Fibroblast of skin of abdomen (primary cell): ENCODE measurements around the gene PRR7.

Experiments
- DNase-seq: peaks from one replicate; pipeline ENCODE4 v3.0.0-alpha.2; 2013

PRR7 gene

DNA sequence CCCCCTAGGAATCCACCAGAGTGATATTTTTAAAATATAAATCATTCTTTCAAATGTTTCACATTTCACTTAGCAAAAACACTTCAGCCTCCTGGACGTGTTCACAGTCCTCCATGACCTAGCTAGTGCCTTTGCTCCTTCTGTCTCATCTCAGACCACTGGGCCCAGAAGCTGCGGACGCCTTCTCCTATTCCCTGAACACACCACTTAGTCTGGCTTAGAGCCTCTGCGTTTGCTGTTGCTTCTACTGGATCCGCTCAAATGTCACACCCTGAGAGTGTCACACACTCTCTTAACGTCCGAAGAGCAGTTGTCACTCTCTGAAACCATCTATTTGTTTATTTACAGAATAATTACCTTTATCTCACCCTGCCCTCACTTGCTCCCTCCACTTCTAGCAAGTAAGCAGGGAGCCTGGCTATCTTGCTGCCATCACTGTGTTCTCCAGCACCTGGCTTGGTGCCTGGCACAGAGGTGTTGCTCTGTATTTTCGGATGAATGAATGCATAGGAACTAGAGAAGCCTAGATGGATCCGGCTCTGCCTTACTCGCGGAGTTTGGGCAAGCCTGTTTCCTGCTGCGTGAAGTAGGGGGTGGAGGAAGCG, 21.3 kb upstream of the PRR7 start:
- no peak for DNase-seq

DNA sequence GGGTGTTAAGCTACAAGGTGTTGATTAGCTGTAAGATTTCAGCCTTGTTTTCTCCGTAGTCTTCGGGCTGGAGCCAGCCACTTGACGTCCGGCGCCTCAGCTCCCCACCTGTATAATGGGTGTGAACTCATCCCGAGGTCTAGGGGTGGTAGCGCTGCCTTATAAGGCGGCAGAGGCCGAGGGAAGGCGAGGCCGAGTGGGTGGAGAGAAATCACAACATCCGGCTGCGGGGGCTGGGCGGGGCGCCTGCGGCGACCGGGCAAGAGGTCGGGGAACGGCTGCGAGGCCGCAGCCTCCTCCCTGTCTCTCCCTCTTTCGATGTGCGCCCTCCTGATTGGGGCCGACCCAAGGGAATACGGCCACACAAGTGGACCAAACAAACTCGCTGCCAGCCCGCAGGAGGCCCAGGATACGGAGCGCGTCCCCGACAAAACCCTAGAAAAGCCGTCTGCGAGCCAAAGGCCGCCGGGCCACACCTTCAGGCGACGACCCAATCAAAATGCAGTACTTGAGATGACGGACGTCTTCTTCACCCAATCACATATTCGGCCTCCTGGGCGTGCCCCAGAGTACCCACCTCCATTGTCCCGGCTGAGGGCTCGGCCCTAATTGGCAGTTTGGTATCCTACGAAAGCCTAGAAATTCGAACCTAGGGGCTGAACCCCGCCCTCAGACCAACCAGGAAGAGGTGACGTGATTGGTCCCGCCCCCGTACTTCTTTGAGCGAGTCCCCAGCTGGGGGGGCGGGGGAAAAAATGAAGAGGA, 20.6 kb upstream of the PRR7 start:
- DNase-seq: peak; percentile 100

DNA sequence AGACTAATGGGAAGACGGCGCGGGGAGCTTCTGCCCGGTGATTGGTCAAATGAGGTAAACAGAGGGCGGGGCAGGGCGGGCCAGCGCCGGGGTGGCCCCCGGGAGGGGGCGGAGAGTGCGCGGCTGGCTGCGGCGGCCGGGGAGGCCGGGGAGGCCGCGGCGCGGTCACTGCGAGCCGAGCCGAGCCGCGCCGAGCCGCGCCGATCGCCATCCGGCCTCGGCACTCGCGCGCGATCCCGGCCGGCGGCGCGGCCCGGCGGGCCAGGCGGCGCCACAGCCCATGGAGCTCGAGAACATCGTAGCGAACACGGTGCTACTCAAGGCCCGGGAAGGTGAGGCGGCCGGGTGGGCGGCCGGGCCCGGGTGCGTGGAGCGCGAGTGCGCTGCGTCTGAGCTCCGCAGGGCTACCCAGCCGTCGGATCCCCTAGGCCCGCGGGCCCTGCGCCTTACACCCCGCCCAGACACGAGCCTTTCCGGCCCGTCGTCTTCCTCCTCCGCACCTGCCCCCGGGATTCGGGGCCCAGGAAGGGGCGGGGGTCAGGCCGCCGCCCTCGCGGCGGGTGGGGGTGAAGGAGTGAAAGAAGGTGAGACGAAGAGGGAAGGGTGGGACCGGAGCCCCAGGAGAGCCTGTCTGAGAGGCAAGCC, 19.9 kb upstream of the PRR7 start, which contains the start of gene GRK6:
GRK6 (plus strand) TSS at position 111 of the 645 bp plus-strand sequence; CDS start at position 281, 170 bp downstream.
- DNase-seq: no peak

DNA sequence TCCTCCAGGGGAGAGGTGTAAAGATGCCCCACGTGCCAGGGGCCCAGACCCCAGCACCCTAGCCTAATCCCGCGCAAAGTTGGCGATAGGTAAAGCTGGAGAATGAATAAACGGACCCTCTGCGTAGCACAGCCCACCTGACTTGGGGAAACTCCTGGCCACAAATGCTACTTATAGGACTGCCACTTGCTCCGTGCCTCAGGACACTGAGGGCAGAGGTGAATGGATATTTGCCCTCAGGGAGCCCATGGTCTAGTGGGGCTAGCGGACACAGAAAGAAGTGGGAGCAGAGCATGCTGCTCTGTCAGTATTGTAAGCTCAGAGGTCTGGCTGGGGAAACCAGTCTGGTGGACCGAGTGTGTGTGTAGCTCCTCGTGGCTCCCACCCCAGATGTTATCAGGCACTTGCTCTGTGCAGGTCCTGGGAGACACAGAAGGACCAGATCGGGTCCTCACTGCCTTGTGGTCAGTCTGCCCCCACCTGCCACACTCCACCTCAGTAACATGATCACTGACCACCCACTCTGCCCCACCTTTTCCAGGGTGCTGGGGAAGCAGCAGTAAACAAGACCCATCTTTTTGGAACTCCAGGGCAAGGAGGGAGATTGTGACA, 19.3 kb upstream of the PRR7 start:
- DNase-seq: no peak

DNA sequence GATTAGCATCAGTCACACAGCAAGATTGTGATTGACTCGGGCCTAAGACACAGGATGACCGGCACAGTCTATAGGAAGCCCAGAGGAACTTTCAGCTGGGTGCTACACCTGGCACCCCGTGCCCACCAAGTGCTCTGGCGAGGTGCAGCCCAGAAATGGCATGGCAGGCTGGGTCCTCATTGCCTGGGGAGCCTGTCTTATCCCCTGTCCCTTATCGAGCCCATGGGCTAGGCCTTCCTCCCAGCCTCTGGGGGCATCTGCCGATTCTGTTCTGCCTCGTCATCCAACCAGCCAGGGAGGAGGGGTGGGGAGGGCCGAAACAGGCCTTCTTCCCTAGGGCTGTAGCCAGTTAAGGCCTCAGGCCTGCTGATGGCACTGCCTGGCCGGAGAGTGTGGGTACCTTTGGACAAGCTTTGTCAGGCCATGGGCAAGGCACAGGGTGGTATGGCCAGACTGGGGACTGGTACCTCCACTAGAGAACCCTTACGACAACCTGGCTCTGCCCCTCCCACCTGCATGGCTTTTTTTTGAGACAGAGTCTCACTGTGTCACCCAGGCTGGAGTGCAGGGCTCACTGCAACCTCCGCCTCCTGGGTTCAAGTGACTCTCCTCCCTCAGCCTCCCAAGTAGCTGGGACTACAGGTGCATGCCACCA, 18.6 kb upstream of the PRR7 start:
- DNase-seq: no peak

DNA sequence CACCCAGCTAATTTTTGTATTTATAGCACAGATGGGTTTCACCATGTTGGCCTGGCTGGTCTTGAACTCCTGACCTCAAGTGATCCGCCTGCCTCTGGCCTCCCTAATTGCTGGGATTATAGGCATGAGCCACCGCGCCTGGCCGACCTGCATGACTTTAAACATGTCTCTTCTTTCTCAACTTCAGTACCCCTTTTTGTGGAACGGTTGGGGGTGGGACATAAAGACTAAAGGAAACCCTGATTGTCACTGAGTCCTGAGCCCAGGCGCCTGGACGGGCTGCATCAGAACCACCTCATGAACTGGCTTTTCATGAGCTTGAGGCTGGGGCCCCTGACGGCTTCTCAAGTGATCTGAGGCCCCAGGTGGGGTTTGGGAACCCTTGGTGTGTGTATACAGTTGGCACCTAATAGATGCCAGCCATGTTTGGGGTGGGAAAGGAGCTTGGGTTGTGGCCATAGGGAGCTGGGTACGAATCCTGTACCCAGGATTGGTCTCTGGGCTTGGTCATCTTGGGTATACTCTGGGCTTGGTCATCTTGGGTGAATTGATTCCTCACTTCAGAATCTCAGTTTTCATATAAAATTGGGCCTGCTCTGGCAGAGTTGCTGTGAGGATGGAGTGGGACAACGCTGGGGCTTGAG, 17.9 kb upstream of the PRR7 start:
- no peak for DNase-seq

DNA sequence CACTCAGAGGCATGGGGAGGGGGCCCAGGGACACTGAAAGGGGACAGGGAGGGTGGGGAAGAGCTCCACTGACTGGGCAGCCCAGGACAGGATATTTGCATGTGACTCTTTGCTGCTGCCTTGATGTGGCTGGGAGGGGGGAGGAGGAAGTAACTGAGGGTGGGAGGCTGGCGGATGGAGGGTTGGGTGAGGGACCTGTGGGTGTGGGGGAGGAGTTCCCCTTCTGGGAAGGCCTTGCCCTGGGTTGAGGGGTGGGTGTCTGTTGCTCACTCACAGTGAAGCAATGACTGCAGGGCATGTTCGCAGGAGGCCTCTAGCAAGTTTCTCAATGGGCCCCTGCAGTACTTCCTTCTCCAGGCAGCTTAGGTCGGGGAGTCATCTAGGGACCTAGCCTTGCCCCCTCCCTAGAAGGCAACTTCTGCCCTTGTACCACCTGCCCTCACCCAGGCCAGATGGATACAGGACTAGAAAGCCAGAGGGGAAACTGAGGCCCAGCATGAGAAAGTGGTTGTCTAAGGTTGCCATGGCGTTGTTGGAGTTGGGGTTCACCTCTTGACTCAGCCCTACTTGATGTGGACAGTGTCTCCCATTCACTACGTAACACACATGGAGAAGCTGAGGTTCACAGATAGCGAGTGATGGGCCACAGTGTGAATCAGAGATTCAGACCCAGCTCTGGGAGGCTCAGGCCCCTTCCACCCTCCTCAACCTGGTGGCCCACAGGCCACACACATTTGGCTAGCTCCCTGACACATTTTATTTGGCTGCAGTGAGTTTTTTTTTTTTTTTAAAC, 17.2 kb upstream of the PRR7 start:
- no peak for DNase-seq

DNA sequence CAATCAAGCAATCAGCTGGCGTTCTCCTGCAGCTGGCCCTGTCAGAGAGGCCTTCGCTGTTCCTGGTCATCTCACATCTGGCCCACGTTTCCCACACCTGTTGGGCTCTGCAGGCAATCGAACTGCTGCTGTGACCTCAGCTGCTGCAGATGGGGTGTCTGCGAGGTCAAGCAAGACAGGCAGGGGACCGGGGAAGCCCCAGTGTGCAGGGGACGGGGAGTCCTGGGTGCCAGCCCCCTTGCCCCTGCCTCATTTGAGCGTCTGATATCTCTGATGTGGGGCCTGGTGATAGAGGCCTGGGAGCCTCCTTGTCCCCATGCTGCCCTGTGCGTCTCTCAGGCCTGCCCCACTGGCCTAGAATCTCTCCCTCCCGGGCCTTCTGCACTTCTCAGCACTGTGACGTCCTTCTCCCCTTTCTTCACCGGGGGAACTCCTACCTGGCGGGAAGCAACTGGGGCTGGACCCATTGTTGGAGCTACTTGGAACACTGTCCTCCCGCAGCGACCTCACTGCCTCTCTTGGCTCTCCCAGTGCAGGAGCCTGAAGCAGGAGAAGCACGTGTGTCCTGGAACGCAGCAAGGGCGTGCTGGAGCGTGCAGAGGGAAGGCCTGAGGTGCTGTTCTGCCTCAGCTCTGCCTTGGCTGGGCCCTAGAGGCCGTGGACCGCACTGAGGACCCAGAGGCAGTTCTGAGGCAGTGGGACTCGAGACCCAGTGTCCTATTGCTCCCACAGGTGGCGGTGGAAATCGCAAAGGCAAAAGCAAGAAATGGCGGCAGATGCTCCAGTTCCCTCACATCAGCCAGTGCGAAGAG, 16.3 kb upstream of the PRR7 start:
- DNase-seq: no peak

DNA sequence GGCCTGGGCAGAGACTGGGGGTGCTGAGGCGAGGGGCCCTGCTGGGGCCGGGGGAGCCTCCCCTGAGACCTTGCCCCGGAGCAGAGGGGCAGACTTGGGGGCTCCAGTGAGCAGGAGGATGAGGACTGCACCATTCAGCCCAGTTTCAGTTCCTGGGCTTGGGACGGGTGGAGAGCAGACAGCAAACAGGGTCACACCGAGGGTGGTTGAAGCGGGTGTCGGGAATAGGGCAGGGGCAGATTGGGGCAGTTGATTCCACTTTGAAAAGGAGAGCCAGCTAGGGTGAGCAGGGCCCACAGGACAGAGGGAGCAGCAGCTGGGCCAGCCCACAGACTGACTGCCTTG, 15.7 kb upstream of the PRR7 start:
- DNase-seq: no peak

DNA sequence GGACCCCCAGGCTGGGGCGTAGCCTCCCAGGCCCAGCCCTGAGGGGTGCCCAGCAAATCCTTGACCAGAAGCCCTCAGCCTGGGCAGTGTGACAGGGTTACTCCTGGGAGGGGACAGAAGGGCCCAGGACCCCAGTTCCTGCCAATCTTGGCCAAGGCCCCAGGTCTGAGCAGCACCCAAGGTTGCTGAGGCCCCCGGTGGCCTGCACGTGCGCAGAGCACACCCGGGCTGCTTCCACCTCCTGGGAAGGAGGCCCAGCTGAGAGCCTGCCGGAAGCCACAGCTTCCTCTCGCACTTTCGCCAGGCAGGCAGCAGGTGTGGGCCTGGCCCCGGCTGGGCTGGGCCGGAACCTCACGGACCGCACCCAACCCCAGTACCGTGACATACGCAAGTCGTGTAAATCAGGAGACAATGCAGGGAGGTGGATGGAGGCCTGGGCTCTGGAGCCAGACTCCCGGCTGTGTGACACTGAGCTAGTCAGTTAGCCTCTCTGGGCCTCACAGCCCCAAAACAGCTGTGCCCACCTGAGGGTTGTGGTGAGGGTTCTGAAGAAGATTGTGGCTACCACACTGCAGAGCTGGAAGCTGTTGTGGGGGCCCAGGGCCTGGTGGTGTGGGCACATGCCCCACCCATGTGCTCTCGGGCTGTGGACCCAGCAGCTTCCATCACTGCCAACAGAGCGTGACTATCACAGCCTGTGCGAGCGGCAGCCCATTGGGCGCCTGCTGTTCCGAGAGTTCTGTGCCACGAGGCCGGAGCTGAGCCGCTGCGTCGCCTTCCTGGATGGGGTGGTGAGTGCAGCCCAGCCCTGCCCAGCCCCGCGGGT, 15.1 kb upstream of the PRR7 start:
- DNase-seq: no peak

DNA sequence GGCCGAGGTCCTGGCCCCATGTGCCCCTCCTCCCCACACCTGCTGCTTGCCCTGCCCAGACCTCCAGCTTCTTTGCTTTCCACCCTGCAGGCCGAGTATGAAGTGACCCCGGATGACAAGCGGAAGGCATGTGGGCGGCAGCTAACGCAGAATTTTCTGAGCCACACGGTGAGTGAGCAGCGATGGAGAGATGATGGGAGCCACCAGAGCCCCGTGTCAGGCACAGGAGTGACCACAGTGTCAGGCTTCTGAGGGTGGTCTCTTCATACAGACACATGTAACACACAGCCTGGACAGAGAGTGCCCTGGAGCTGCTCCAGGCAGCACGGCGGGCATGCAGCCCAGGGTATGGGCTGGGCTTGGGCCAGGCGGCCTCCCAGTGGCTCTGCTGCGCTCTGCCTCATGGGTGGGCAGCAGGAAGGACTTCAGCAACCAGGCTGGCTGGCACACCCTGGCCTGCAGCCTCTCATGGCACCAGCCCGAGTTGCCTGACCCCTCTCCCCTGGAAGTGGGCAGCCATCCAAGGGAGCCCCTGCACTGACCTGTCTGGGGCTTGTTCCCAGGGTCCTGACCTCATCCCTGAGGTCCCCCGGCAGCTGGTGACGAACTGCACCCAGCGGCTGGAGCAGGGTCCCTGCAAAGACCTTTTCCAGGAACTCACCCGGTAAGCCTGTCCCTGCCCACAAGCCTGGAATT, 14.3 kb upstream of the PRR7 start:
- DNase-seq: no peak

DNA sequence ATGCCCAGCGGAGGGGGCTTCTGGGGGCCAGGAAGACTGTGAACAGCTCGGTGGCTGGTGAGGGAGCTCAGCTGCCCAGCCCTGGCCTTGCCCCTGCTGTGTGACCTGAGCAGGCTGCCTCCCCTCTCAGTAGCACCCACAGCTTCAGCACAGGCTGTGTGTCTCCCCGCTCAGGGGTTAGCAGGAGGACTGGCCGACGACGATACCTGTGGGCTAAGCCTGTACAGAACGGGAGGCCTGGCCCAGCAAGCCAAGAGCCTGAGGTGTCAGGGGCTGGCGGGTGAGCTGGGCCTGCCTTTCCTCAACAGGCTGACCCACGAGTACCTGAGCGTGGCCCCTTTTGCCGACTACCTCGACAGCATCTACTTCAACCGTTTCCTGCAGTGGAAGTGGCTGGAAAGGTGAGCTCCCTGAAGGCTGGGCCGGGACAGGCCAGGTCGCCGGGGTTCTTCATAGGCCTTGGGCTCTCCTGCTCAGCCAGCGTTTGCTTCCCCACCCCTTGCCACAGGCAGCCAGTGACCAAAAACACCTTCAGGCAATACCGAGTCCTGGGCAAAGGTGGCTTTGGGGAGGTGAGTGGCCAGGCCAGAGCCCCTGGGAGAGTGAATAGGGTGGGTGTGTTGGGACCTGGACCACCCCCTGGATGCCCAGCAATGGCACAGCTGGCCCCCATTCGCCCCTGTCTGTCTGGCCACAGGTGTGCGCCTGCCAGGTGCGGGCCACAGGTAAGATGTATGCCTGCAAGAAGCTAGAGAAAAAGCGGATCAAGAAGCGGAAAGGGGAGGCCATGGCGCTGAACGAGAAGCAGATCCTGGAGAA, 13.6 kb upstream of the PRR7 start:
- DNase-seq: no peak

DNA sequence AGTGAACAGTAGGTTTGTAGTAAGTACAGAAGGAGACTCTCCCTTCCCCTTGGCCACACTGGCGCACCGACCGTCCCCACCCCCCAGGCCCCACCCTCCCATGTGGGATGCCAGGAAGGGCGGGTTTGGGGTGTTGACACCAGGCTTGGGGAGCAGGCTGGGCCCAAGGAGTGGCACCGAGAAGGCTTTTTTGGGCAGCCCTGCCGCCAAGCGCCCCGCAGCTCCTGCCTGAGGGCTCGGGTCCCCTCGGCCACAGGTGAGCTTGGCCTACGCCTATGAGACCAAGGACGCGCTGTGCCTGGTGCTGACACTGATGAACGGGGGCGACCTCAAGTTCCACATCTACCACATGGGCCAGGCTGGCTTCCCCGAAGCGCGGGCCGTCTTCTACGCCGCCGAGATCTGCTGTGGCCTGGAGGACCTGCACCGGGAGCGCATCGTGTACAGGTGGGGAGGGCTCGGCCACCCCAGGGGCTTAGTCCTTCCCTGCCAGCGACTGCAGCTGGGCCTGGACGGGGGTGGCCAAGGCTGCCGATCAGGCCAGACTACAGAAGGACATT, 12.9 kb upstream of the PRR7 start:
- no peak for DNase-seq

DNA sequence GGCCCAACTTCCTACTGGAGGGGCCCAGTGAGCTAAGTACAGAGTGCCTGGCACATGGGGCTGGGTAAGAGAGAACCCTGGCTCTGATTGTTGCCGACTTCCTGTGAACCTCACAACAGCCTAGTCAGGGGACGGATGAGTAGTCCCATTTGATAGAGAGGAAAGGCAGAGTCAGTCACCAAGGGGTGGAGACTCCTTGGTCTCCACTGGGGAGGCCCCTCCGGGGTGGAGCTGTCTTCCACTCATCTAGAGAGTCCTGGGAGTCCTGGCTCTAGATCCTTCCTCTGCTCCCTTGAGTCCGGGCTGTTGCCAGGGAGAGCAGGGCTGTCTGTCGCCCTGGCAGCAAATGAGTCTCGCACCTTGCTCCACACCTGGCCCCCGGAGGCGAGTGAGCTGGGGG, 12.2 kb upstream of the PRR7 start:
- no peak for DNase-seq

DNA sequence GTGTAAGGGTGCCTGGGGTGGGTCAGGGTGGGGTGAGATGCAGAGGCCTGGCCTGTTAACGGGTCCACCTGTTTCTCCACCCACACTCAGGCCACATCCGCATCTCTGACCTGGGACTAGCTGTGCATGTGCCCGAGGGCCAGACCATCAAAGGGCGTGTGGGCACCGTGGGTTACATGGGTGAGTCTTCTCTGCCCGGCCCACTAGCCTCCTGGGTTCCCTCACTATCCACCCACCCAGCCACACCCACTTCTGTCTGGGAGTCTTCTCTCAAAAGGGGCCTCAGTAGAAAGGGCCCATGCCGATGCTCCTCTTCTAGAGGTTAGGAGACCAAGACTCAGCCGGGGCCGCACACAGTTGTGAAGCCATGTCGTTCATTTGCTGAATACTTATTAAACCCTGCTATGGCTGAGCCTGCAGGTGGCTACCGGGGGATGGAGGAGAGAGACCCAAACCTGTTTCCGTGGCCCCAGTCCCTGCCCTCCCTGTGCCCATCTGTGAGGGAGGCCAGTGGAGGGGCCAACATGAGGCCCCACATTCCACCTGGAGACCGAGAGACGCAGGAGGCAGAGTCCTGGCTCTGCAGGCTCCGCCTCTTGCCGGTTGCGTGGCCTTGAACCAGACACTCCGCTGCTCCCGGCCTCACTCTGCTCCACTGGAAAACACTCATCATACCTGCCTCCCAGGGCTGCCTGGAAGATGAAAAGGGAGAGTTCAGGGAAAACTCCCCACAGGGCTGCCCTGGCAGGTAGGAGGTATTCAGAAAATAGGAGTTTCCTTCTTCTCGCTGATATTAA, 11.5 kb upstream of the PRR7 start:
- DNase-seq: no peak

DNA sequence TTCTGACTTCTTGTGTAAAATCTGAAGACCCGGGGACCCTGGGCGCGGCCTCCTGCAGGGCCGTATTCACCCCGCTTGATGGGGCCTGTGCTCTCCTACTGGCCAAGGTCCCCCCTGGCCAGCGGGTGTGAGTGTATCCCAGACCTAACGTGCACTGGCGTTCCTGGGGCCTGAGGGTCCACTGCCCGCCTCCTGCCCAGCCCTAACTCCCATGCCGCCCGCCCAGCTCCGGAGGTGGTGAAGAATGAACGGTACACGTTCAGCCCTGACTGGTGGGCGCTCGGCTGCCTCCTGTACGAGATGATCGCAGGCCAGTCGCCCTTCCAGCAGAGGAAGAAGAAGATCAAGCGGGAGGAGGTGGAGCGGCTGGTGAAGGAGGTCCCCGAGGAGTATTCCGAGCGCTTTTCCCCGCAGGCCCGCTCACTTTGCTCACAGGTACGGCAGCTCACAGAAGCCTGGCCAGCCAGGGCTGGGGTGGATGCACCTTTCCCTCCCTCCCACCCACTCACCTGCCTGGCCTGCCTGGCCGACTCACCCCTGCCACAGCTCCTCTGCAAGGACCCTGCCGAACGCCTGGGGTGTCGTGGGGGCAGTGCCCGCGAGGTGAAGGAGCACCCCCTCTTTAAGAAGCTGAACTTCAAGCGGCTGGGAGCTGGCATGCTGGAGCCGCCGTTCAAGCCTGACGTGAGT, 10.6 kb upstream of the PRR7 start:
- DNase-seq: no peak
